ENCODE measurements around the gene CASS4.

GRCh38 chr20:56430957-56431356, 18.9 kb downstream of the CASS4 start:
- no peak for TF ChIP-seq CTCF (conservative IDR thresholded peaks at IDR 0.05; ENCODE audit: low read length)
- no peak for TF ChIP-seq EZH2phosphoT487 (IDR thresholded peaks at IDR 0.05; ENCODE audit: borderline replicate concordance)
